ENCODE data around the gene ELANE.

- TF ChIP-seq CTCF (conservative IDR thresholded peaks at IDR 0.05 in 1 of 2, IDR thresholded peaks at IDR 0.05 in 1 of 2; ENCODE audit: extremely low read depth in 1 of 2, insufficient read depth in 1 of 2, low read depth in 1 of 2, low read length in 2 of 2) (no peak), EZH2 (IDR thresholded peaks at IDR 0.05; ENCODE audit: borderline replicate concordance, low read length) (no peak)
Observed at GRCh38 chr19:843836-844545, 8.1 kb upstream of the ELANE start.
